ENCODE measurements around the gene ZNF354B. TPM values are rescaled to one million over a fixed set of nuclear protein-coding genes. Genes with fewer than 3 reads are reported as not detected.

ZNF354B gene
- total and polyA plus RNA-seq, 12 donors = 3.4 to 12.1 (median 7.4) TPM

DNA sequence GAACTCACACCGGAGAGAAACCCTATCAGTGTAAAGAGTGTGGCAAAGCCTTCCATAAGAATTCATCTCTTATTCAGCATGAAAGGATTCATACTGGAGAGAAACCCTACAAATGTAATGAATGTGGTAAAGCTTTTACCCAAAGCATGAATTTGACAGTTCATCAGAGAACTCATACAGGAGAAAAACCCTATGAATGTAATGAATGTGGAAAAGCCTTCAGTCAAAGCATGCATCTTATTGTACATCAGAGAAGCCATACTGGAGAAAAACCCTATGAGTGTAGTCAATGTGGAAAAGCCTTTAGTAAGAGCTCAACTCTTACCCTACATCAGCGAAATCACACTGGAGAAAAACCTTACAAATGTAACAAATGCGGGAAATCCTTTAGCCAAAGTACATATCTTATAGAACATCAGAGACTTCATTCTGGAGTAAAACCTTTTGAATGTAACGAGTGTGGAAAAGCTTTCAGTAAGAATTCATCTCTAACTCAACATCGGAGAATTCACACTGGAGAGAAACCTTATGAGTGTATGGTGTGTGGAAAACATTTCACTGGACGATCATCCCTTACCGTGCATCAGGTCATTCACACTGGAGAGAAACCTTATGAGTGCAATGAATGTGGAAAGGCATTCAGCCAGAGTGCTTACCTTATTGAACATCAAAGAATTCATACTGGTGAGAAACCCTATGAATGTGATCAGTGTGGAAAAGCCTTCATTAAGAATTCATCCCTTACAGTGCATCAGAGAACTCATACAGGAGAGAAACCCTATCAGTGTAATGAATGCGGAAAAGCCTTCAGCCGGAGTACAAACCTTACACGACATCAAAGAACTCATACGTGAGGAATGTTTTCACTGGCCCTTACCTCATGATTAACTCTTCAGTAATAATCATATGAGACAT, 72.3 kb downstream of the ZNF354B start:
- 96 to 97% methylated on average over 11 of the region's 11 CpGs for WGBS, 2 donors
- peaks cover 30 to 100% (median 99%) of the 10 kb centered on the region in 11 donors for H3K9me3 ChIP-seq
- TF ChIP-seq, protein P1, sequence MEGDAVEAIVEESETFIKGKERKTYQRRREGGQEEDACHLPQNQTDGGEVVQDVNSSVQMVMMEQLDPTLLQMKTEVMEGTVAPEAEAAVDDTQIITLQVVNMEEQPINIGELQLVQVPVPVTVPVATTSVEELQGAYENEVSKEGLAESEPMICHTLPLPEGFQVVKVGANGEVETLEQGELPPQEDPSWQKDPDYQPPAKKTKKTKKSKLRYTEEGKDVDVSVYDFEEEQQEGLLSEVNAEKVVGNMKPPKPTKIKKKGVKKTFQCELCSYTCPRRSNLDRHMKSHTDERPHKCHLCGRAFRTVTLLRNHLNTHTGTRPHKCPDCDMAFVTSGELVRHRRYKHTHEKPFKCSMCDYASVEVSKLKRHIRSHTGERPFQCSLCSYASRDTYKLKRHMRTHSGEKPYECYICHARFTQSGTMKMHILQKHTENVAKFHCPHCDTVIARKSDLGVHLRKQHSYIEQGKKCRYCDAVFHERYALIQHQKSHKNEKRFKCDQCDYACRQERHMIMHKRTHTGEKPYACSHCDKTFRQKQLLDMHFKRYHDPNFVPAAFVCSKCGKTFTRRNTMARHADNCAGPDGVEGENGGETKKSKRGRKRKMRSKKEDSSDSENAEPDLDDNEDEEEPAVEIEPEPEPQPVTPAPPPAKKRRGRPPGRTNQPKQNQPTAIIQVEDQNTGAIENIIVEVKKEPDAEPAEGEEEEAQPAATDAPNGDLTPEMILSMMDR (IDR thresholded peaks at IDR 0.05) = no peak

More for the DNA sequence above, 72.3 kb downstream of the ZNF354B start:
- DNase-seq = no peak
- no peak for ATAC-seq
- Histone ChIP-seq H3K27ac (no peak overlapping the region), H3K4me1 (no peaks in the 10 kb centered on the region), H3K36me3 (peaks cover 0 to 85% (median 17%) of the 10 kb centered on the region in 9 donors), H3K27me3 (no peaks in the 10 kb centered on the region), H3K4me3 (no peak overlapping the region)
- intact Hi-C loops (cut with DNase I) = no loop called here

Other genes starting within 250 kb of the ZNF354B start
- 10 to 100 TPM; 12.3 to 25.7 (median 15.5) TPM for gene CLK4, start 232.9 kb upstream of the ZNF354B start, total RNA-seq
- 10 to 100 TPM in 1 of 2 donors, 1 to 10 TPM in 1; 6.0 to 67.0 TPM for gene CLK4, start 232.9 kb upstream of the ZNF354B start, polyA plus RNA-seq
- 1 to 10 TPM; 4.3 to 8.8 (median 6.4) TPM for gene ZNF354A, start 129.3 kb upstream of the ZNF354B start, total RNA-seq
- gene ZNF354A, start 129.3 kb upstream of the ZNF354B start, polyA plus RNA-seq = 10 to 100 TPM in 1 of 2 donors, 1 to 10 TPM in 1; 5.7 to 15.5 TPM
- 1 to 10 TPM in 7 of 10 donors, under 1 TPM in 3; 0.77 to 1.7 (median 1.1) TPM for gene ZFP2, start 36.0 kb downstream of the ZNF354B start, total RNA-seq
- gene ZFP2, start 36.0 kb downstream of the ZNF354B start, polyA plus RNA-seq = 1 to 10 TPM in 1 of 2 donors, under 1 TPM in 1; 0.38 to 2.1 TPM
- gene ZNF454, start 81.2 kb downstream of the ZNF354B start, total RNA-seq = 1 to 10 TPM; 1.4 to 2.7 (median 1.7) TPM
- gene ZNF454, start 81.2 kb downstream of the ZNF354B start, polyA plus RNA-seq = 1 to 10 TPM in 1 of 2 donors, under 1 TPM in 1; 0.84 to 1.6 TPM
- not detected for gene GRM6, start 135.4 kb downstream of the ZNF354B start, total RNA-seq
- gene GRM6, start 135.4 kb downstream of the ZNF354B start, polyA plus RNA-seq = not detected
- 1 to 10 TPM; 1.8 to 4.5 (median 3.6) TPM for gene ZNF879, start 163.9 kb downstream of the ZNF354B start, total RNA-seq
- gene ZNF879, start 163.9 kb downstream of the ZNF354B start, polyA plus RNA-seq = 1 to 10 TPM; 1.4 to 3.7 TPM
- 1 to 10 TPM; 3.5 to 5.5 (median 4.2) TPM for gene ZNF354C, start 200.4 kb downstream of the ZNF354B start, total RNA-seq
- gene ZNF354C, start 200.4 kb downstream of the ZNF354B start, polyA plus RNA-seq = 1 to 10 TPM; 1.1 to 2.3 TPM